Hepatocyte (in vitro differentiated cells): ENCODE results near the gene KRT84. TPM values are rescaled to one million over a fixed set of nuclear protein-coding genes. Genes with fewer than 3 reads are reported as not detected.

ENCODE experiments used
- DNase-seq: peaks from one replicate; pipeline ENCODE4 v3.0.0-alpha.2; 2016; ENCODE audit warnings: low spot score
- H2AFZ ChIP-seq: fragments of 200-600 bp; sonication (generic); 2 replicates; pipeline ENCODE4 v1.6.0; 2016; ENCODE audit warnings: antibody characterized with exemption, mild to moderate bottlenecking
- H3K27ac ChIP-seq: fragments of 200-600 bp; sonication (generic); 2 replicates; pipeline ENCODE4 v1.5.1; 2016; ENCODE audit warnings: mild to moderate bottlenecking
- H3K27me3 ChIP-seq: fragments of 200-600 bp; sonication (generic); 2 replicates; pipeline ENCODE4 v1.6.1; 2016
- H3K36me3 ChIP-seq: fragments of 200-600 bp; sonication (generic); replicated peaks from 2 replicates; pipeline ENCODE4 v1.5.1; 2016; ENCODE audit warnings: low read depth; ENCODE audit not compliant: insufficient read depth
- H3K4me1 ChIP-seq: fragments of 200-600 bp; sonication (generic); 2 replicates; pipeline ENCODE4 v1.5.1; 2016; ENCODE audit warnings: mild to moderate bottlenecking, moderate library complexity; ENCODE audit not compliant: insufficient read depth
- H3K4me2 ChIP-seq: fragments of 200-600 bp; sonication (generic); 2 replicates; pipeline ENCODE4 v1.6.0; 2016
- H3K4me3 ChIP-seq: fragments of 200-600 bp; sonication (generic); 2 replicates; pipeline ENCODE4 v1.5.1; 2016; ENCODE audit warnings: mild to moderate bottlenecking
- H3K79me2 ChIP-seq: fragments of 200-600 bp; sonication (generic); 2 replicates; pipeline ENCODE4 v1.6.0; 2017; ENCODE audit warnings: mild to moderate bottlenecking
- H3K9me2 ChIP-seq: fragments of 200-600 bp; sonication (generic); replicated peaks from 2 replicates; pipeline ENCODE4 v1.6.0; 2017; ENCODE audit warnings: mild to moderate bottlenecking; ENCODE audit not compliant: insufficient read depth
- H3K9me3 ChIP-seq: fragments of 200-600 bp; sonication (generic); 2 replicates; pipeline ENCODE4 v1.5.1; 2016; ENCODE audit warnings: low read depth, mild to moderate bottlenecking
- H4K20me1 ChIP-seq: fragments of 200-600 bp; sonication (generic); 2 replicates; pipeline ENCODE4 v1.6.0; 2016; ENCODE audit warnings: mild to moderate bottlenecking; ENCODE audit not compliant: insufficient read depth, poor library complexity, severe bottlenecking
- CTCF ChIP-seq: fragments of 200-600 bp; sonication (generic); IDR thresholded peaks from 2 replicates; pipeline ENCODE4 v1.5.1; 2016; ENCODE audit warnings: antibody characterized with exemption, mild to moderate bottlenecking; ENCODE audit not compliant: poor library complexity
- EZH2 ChIP-seq: fragments of 200-600 bp; sonication (generic); IDR thresholded peaks from 2 replicates; pipeline ENCODE4 v1.6.1; 2016; ENCODE audit warnings: antibody characterized with exemption, mild to moderate bottlenecking, borderline replicate concordance
- EZH2phosphoT487 ChIP-seq: fragments of 200-600 bp; sonication (generic); IDR thresholded peaks from one replicate; pipeline ENCODE4 v1.6.1; 2018; ENCODE audit warnings: antibody characterized with exemption, mild to moderate bottlenecking, low read depth, moderate library complexity; ENCODE audit not compliant: unreplicated experiment, severe bottlenecking
- WGBS: methylation state at CpG from one replicate; pipeline ENCODE4 v1.1.6; 2016; ENCODE audit warnings: low lambda C conversion rate; ENCODE audit errors: missing lambda C conversion rate; 5-methylcytosine and 5-hydroxymethylcytosine counted together
- polyA plus RNA-seq: library from polyadenylated mRNA; unstranded; fragments of >200 nt; fragmentation: Nextera tagmentation; extraction: Ambion mirVana; gene quantifications from 2 replicates; pipeline ENCODE4 v1.2.1, GENCODE V29; 2016
- total RNA-seq: library from RNA; depleted of rRNA; stranded (reverse); fragments of >200 nt; gene quantifications from 2 replicates; pipeline ENCODE4 v1.2.3, GENCODE V29; 2014

The KRT84 gene
- total and polyA plus RNA-seq, 2 experiments from 2014 or later: not detected

DNA sequence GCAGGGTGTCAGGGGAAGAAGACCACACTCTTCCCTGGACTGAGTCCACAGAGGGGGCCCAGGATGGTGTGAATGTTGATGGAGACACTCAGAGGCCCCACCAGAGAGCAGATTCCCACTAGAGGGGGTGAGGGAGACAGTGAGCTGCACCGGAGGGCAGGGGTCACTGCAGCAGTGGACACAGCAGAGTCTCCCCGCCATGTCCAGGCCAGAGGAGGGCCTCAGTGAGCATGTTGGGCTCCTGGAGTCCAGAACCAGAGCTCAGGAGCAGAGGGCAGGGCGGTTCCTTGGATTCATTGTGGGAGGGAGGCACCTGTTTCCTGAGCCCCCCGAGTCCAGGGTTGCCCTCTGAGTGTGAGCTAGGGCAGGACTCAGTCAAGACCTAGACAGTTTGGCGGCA lies 22.5 kb upstream of the KRT84 start:
- peaks cover 3% of the 10 kb centered on the region for H3K4me1 ChIP-seq
- H3K4me3 ChIP-seq: no peak overlapping the region
- 84% methylated on average over 5 of the region's 5 CpGs for WGBS
- H4K20me1 ChIP-seq: no peaks in the 10 kb centered on the region
- H3K9me3 ChIP-seq: no peaks in the 10 kb centered on the region
- no peaks in the 10 kb centered on the region for H3K9me2 ChIP-seq
- no peaks in the 10 kb centered on the region for H3K27me3 ChIP-seq
- no peak for DNase-seq
- no peak overlapping the region for H3K27ac ChIP-seq
- H3K4me2 ChIP-seq: no peak overlapping the region
- H3K36me3 ChIP-seq: no peaks in the 10 kb centered on the region
- H2AFZ ChIP-seq: no peak overlapping the region
- H3K79me2 ChIP-seq: no peaks in the 10 kb centered on the region
- TF ChIP-seq CTCF: no peak
- no peak for TF ChIP-seq EZH2phosphoT487
- TF ChIP-seq EZH2: no peak

- no peak within 1 kb of the TSS for H3K4me3 ChIP-seq
- no peak for DNase-seq
- no peak within 1 kb of the TSS for H3K4me2 ChIP-seq
- H3K9me2 ChIP-seq: no peaks in the 10 kb centered on the region
- H4K20me1 ChIP-seq: no peaks in the 10 kb centered on the region
- TF ChIP-seq CTCF: no peak
- no peak for TF ChIP-seq EZH2
- no peak for TF ChIP-seq EZH2phosphoT487
- H3K79me2 ChIP-seq: no peaks in the 10 kb centered on the region
- peaks cover under 1% of the 10 kb centered on the region for H3K4me1 ChIP-seq
- no peaks in the 10 kb centered on the region for H3K9me3 ChIP-seq
- H3K27me3 ChIP-seq: no peaks in the 10 kb centered on the region
- H2AFZ ChIP-seq: no peak within 1 kb of the TSS
- H3K27ac ChIP-seq: no peak within 1 kb of the TSS
- WGBS: 94% methylated on average over 14 of the region's 14 CpGs
- no peaks in the 10 kb centered on the region for H3K36me3 ChIP-seq
These were observed 20.5 kb upstream of the KRT84 start, which contains the start of gene KRT82 for GRCh38 chr12:52405922-52406385. KRT82 (minus strand) TSS chr12:52406335; CDS start chr12:52406277, 58 bp downstream.

- H3K4me1 ChIP-seq: no peaks in the 10 kb centered on the region
- 86% methylated on average over 3 of the region's 3 CpGs for WGBS
- no peaks in the 10 kb centered on the region for H4K20me1 ChIP-seq
- H3K79me2 ChIP-seq: no peaks in the 10 kb centered on the region
- no peaks in the 10 kb centered on the region for H3K9me2 ChIP-seq
- H3K9me3 ChIP-seq: no peaks in the 10 kb centered on the region
- TF ChIP-seq CTCF: no peak
- TF ChIP-seq EZH2phosphoT487: no peak
- no peak for TF ChIP-seq EZH2
- H3K4me3 ChIP-seq: no peak overlapping the region
- no peaks in the 10 kb centered on the region for H3K27me3 ChIP-seq
- H3K4me2 ChIP-seq: no peak overlapping the region
- no peak overlapping the region for H2AFZ ChIP-seq
- H3K36me3 ChIP-seq: no peaks in the 10 kb centered on the region
- H3K27ac ChIP-seq: no peak overlapping the region
- DNase-seq: no peak
These were observed 19.5 kb upstream of the KRT84 start for GRCh38 chr12:52404951-52405350.

GRCh38 chr12:52403561-52403960 lies 18.1 kb upstream of the KRT84 start:
- DNase-seq: no peak
- Histone ChIP-seq H4K20me1 (no peaks in the 10 kb centered on the region), H3K79me2 (no peaks in the 10 kb centered on the region), H3K36me3 (no peaks in the 10 kb centered on the region), H2AFZ (no peak overlapping the region), H3K9me2 (no peaks in the 10 kb centered on the region), H3K9me3 (no peaks in the 10 kb centered on the region), H3K27me3 (no peaks in the 10 kb centered on the region), H3K4me1 (no peaks in the 10 kb centered on the region), H3K27ac (no peak overlapping the region), H3K4me2 (no peak overlapping the region), H3K4me3 (no peak overlapping the region)
- 98% methylated on average over 9 of the region's 9 CpGs for WGBS
- TF ChIP-seq EZH2: no peak
- no peak for TF ChIP-seq EZH2phosphoT487
- TF ChIP-seq CTCF: no peak
